Embryonic facial prominence (tissue), 1 donor: Measurements from ENCODE around the gene ST8SIA3.
"Not testable (repeated sequence)": the region's sequence is repeated elsewhere in the genome, so short reads cannot be mapped to it uniquely, and the experiment has no call there.

Experiments
- DNase-seq: peaks from one replicate; pipeline ENCODE4 v3.0.0-alpha.2; 2016; ENCODE audit errors: extremely low spot score

Gene ST8SIA3

GRCh38 chr18:57366528-57367081 lies 14.2 kb downstream of the ST8SIA3 start:
- no peak for DNase-seq

GRCh38 chr18:57372444-57372843 lies 20.1 kb downstream of the ST8SIA3 start:
- DNase-seq, result no peak

GRCh38 chr18:57373017-57373416 lies 20.7 kb downstream of the ST8SIA3 start:
- DNase-seq, result no peak

GRCh38 chr18:57376503-57376902 lies 24.1 kb downstream of the ST8SIA3 start:
- DNase-seq, result no peak

GRCh38 chr18:57389271-57389670 lies 36.9 kb downstream of the ST8SIA3 start:
- DNase-seq, result no peak

- DNase-seq, result no peak
Observed at GRCh38 chr18:57390044-57390443, 37.7 kb downstream of the ST8SIA3 start.

GRCh38 chr18:57394749-57395148 lies 42.4 kb downstream of the ST8SIA3 start:
- DNase-seq, result not testable (repeated sequence)

GRCh38 chr18:57396831-57397230 lies 44.5 kb downstream of the ST8SIA3 start:
- DNase-seq, result not testable (repeated sequence)

GRCh38 chr18:57397440-57398132 lies 45.2 kb downstream of the ST8SIA3 start:
- DNase-seq, result no peak

GRCh38 chr18:57404345-57404744 lies 52.0 kb downstream of the ST8SIA3 start:
- no peak for DNase-seq

- DNase-seq, result no peak
Observed at GRCh38 chr18:57409650-57410049, 57.3 kb downstream of the ST8SIA3 start.

- DNase-seq, result no peak
Observed at GRCh38 chr18:57410749-57411148, 58.4 kb downstream of the ST8SIA3 start.

- DNase-seq, result no peak
Observed at GRCh38 chr18:57416542-57416941, 64.2 kb downstream of the ST8SIA3 start.
